ENCODE results near the gene TMEM98.
A peak's percentile ranks its signal among the peaks of the same experiment; 100 is the strongest.
"Not testable (repeated sequence)": the region's sequence is repeated elsewhere in the genome, so short reads cannot be mapped to it uniquely, and the experiment has no call there.

The TMEM98 gene

GRCh38 chr17:32915245-32915644, 12.7 kb upstream of the TMEM98 start:
- DNase-seq = no peak

GRCh38 chr17:32916134-32916533, 11.8 kb upstream of the TMEM98 start:
- no peak for DNase-seq

- no peak for DNase-seq
Observed at GRCh38 chr17:32917081-32917480, 10.9 kb upstream of the TMEM98 start.

- DNase-seq = no peak
Observed at GRCh38 chr17:32917842-32918241, 10.1 kb upstream of the TMEM98 start.

GRCh38 chr17:32919876-32920275, 8.1 kb upstream of the TMEM98 start:
- DNase-seq = not testable (repeated sequence)

GRCh38 chr17:32920293-32920692, 7.7 kb upstream of the TMEM98 start:
- no peak for DNase-seq

- DNase-seq = no peak
Observed at GRCh38 chr17:32921017-32921416, 6.9 kb upstream of the TMEM98 start.

- DNase-seq = not testable (repeated sequence)
Observed at GRCh38 chr17:32923905-32924304, 4.0 kb upstream of the TMEM98 start.

- DNase-seq = no peak
Observed at GRCh38 chr17:32926183-32926582, 1.8 kb upstream of the TMEM98 start.

- not testable (repeated sequence) for DNase-seq
Observed at GRCh38 chr17:32926789-32927188, 1.2 kb upstream of the TMEM98 start.

GRCh38 chr17:32927201-32927723, 691 bp upstream of the TMEM98 start:
- no peak for DNase-seq

- DNase-seq = no peak
Observed at GRCh38 chr17:32928586-32929535, 908 bp downstream of the TMEM98 start.

- no peak for DNase-seq
Observed at GRCh38 chr17:32929588-32929987, 1.6 kb downstream of the TMEM98 start.

GRCh38 chr17:32930512-32930911, 2.6 kb downstream of the TMEM98 start:
- DNase-seq = no peak

- no peak for DNase-seq
Observed at GRCh38 chr17:32931686-32932085, 3.7 kb downstream of the TMEM98 start.

GRCh38 chr17:32933881-32934280, 5.9 kb downstream of the TMEM98 start:
- DNase-seq = no peak

GRCh38 chr17:32935726-32936125, 7.8 kb downstream of the TMEM98 start:
- no peak for DNase-seq

- DNase-seq = no peak
Observed at GRCh38 chr17:32936186-32936893, 8.4 kb downstream of the TMEM98 start.

- DNase-seq = peak; percentile 73 to 78
Observed at GRCh38 chr17:32936894-32937500, 9.0 kb downstream of the TMEM98 start.

GRCh38 chr17:32940706-32941390, 12.9 kb downstream of the TMEM98 start:
- DNase-seq = no peak

- DNase-seq = no peak
Observed at GRCh38 chr17:32941419-32942032, 13.6 kb downstream of the TMEM98 start.

- DNase-seq = no peak
Observed at GRCh38 chr17:32943206-32943605, 15.3 kb downstream of the TMEM98 start.

Measured in activated CD4-positive, alpha-beta T cell treated with anti-CD3 and anti-CD28 coated beads, Interleukin-2, amount 50 U/mL, for 48 hours (primary cell).